H1 (cell line): Measurements from ENCODE around the gene ENKUR.

Experiments used
- CTCF ChIP-seq, 3 experiments: IDR thresholded peaks; 1 replicate in 2 of 3; 2 replicates in 1 of 3; pipeline versions ENCODE4 v1.5.1 to v1.6.1; 2011; ENCODE audit warnings: low read length in 3 of 3, mild to moderate bottlenecking in 3 of 3, inconsistent platforms in 2 of 3, low read depth in 1 of 3, moderate library complexity in 1 of 3; ENCODE audit not compliant: insufficient read depth in 1 of 3; ENCODE audit errors: control extremely low read depth in 1 of 3
- EZH2 ChIP-seq: fragments of 200-600 bp; sonication (generic); IDR thresholded peaks from 2 replicates; pipeline ENCODE4 v1.7.1; 2012; ENCODE audit warnings: low read depth, mild to moderate bottlenecking, moderate library complexity, low read length, inconsistent platforms; ENCODE audit not compliant: severe bottlenecking
- MAX ChIP-seq: IDR thresholded peaks from 2 replicates; pipeline ENCODE4 v1.6.1; 2012; ENCODE audit warnings: inconsistent platforms
- POLR2A ChIP-seq, 2 experiments: IDR thresholded peaks; 1 replicate in 1 of 2; 2 replicates in 1 of 2; pipeline ENCODE4 v1.6.1; 2011; ENCODE audit warnings: low read depth in 2 of 2, low read length in 2 of 2, mild to moderate bottlenecking in 2 of 2; ENCODE audit errors: control extremely low read depth in 1 of 2
- POLR2AphosphoS5 ChIP-seq: IDR thresholded peaks from 2 replicates; pipeline ENCODE4 v1.6.1; 2011; ENCODE audit warnings: low read depth, low read length

- TF ChIP-seq POLR2A (IDR thresholded peaks at IDR 0.05; ENCODE audit: control extremely low read depth in 1 of 2, low read depth in 2 of 2, low read length in 2 of 2), result no peak
- no peak for TF ChIP-seq EZH2
- no peak for TF ChIP-seq MAX
- TF ChIP-seq POLR2AphosphoS5, result no peak
- no peak for TF ChIP-seq CTCF (IDR thresholded peaks at IDR 0.05; ENCODE audit: control extremely low read depth in 1 of 3, insufficient read depth in 1 of 3, low read depth in 1 of 3, low read length in 3 of 3)
These were observed 56.6 kb downstream of the ENKUR start for GRCh38 chr10:24959382-24959730.
